HK-2 (cell line): ENCODE results near the gene STARD3.

Experiments
- DNase-seq: peaks from one replicate; pipeline ENCODE4 v3.0.0-alpha.2; 2018; ENCODE audit not compliant: unreplicated experiment

STARD3 gene

GRCh38 chr17:39604911-39605491, 31.9 kb upstream of the STARD3 start:
- no peak for DNase-seq

- DNase-seq = no peak
These were observed 31.2 kb upstream of the STARD3 start for GRCh38 chr17:39605492-39606433.

DNA sequence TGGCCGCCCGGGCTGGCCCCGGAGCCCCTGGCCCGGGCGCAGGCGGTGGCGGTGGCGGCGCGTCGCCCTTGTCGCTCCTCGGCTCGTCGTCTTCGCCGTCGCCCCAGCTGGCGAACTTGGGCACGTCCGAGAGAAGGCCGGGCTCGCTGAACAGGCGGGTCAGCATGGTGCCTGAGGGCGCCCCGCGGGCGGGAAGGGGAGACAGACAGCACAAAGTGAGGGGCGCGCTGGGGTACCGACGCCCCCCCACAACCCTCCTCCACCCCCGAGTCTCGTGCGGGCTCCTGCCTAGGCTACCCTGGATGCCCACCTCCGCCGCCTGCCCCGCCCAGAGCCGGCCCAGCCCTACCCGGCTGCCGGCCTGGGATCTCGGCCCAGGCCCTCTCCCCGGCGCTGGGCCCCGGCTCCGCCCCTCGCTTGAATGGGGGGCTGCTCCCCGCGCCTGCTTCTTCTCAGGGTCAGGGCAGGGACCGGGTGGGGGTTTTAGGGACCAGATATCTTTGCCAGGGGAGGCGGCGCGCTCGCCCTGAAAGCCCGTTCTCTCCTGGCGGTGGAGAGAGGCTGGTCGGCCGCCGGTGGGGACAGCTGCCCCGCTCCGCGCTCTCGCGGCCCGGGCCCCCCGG, 30.4 kb upstream of the STARD3 start:
- no peak for DNase-seq

GRCh38 chr17:39607057-39607850, 29.7 kb upstream of the STARD3 start:
- no peak for DNase-seq

- no peak for DNase-seq
These were observed 29.2 kb upstream of the STARD3 start, which contains the start of gene NEUROD2 for GRCh38 chr17:39607851-39608130. TSS of gene NEUROD2 (minus strand) at chr17:39607920. CDS start at chr17:39606599, 1,321 bp downstream.

DNA sequence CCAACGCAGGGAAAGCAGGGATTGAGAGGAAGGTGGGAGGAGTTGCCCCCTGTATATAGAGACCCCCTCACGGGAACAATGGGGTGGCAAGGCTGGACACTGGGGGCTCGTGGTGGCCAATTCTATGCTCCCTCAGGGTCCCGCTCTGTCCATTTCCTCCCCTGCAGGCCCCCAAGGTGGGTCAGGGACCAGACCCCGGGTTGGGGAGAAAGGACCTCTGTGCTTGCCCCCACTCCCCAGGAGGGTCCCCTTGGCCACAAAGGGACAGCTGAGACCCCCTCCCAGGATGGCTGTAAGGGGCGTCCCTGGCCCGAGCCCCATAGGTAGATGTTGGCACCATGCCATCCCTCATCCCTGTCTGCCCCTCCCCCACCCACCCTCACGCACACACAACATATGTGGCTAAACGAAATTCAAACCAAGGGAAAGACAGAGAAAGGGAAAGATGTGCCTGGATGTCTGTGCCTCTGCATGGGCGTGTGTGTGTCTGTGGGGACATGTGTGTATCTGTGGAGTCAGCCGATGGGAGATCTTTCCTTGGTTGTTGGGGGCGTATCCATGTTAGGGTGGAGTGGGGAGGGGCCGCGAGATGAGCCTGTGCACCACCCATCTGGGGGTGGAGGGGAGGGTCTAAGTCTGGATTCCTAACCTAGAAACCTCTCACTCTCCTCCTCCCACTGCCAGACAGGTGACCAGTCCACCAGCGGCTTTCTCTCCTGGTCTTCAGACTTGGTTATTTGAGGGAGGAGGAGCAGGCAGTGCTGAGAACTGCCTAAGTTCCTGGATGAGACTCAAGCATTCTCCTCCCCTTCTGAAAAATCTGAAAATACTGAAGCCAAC, 28.6 kb upstream of the STARD3 start:
- DNase-seq = no peak

DNA sequence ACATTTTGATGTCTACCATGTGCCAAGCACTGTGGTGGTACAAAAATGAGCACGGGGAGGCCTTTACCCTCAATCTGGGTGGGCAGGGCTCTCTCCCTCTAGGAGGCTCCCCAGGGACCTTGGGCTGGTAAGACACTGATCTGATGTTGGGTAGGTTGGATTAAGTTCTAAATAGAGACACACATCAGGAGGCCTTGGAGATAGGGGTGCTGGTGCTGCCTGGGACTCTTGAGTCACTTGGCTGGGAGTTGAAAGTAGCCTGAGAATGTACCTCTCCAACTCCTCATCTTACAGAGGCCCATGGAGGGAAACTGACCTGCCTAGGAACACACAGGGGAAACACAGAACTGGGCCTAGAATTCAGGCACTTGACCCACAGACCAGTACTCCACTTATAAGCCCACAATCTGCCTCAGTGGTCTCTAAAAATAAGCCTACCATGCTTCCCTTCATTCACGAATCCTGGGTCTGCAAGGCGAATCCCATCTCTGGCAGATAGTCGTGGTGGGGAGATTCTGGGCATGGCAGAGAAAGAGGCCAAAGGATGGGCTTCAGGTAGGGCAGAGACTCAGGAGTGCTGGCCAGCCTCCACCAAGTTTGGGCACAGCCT, 27.4 kb upstream of the STARD3 start:
- no peak for DNase-seq

DNA sequence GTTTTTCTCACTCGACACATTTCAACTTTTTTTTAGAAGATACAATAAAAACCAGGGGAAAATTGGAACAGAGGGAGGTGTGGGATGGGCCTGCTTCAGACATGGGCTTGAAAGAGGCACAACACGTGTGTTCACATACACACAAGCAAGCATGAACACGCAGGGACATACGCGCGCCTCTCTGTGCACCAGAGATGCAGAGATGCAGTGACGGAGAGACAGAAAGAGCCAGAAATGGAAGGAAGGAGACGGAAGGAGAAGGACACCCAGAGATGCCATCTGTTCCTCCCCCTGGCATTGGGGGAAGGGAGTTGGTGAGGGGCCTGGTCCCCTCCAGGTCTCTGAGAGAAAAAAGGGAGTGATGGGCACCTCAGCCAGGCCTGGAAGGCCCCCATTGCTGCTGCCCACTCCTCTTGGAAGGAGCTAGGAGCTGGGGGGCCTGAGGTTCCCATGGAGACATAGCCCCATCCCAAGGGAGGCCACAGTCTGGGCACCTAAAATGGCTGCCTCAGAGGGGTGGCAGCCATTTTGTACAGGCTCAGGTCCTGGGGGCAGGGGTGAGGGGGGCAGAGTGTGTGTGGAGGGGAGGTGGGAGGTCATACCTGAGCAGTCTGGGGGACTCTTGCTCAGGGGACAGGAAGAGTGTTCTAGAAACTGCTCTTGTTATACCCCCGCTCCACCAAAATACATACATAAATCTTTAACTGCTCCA, 25.4 kb upstream of the STARD3 start:
- no peak for DNase-seq

DNA sequence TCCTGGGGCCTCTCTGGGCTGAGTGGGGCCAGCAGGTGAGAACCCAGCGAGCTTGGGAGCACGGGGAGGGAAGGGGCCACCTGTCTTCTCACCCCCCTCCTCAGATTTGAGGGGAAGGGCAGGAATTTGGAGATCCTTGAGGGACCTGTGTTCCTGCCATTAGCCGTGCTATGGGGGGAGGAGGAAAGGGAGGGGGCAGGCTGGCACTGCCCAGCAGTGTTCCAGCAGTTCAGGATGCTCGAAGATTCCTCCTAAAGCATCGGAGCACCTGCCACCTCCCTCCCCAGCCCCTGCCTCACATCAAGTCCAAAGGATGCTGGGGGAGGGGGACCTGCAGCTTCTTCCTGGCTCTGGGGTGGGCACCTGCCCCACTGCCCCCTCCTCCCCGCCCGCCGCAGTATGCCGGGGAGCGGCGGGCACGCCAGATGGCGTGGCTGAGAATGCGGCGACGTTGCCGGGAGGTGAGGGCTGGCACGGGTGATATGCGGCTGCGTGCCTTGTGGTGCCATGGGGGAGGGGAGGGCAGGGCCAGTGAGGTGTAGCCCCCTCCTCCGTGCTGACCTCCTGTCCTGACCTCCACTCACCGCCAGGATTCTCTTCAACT, 24.6 kb upstream of the STARD3 start:
- no peak for DNase-seq

- DNase-seq = no peak
These were observed 23.9 kb upstream of the STARD3 start for GRCh38 chr17:39612935-39613464.

- no peak for DNase-seq
These were observed 22.3 kb upstream of the STARD3 start for GRCh38 chr17:39614545-39615157.

DNA sequence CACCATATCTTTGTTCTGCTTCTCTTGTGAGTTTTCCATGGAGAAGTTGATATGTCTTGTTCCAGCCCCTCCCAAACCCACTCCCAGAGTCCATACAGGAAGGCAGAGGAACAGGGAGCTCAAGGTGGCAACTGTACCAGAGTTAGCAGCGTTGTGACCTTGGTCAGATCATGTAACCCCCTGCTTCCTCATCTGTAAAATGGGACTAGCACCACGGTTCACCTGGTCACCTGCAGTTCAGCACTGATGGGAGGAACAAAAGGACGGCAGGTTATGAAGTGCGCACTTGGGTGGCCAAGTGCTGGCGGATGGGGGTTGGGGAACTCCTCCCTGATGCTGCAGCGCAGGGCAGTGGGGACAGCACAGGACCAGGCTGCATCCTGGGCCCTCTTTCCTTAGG, 21.5 kb upstream of the STARD3 start:
- no peak for DNase-seq

DNA sequence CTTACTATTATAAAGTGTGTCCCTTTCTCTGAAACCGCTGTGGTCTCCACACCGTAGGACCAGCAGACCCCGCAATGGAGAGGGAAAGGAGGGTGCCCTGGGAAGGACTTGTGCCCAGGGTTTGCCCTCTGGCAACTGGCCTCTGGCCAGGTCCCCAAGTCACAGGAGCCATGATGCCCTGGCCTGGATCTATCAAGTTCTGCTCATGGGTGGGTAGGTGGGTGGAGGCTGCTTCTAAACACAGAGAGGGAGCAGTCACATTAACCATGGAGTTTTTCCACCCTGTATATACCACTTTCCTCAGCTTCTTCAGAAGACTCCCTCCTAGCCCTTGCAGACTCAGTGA, 19.9 kb upstream of the STARD3 start:
- no peak for DNase-seq

DNA sequence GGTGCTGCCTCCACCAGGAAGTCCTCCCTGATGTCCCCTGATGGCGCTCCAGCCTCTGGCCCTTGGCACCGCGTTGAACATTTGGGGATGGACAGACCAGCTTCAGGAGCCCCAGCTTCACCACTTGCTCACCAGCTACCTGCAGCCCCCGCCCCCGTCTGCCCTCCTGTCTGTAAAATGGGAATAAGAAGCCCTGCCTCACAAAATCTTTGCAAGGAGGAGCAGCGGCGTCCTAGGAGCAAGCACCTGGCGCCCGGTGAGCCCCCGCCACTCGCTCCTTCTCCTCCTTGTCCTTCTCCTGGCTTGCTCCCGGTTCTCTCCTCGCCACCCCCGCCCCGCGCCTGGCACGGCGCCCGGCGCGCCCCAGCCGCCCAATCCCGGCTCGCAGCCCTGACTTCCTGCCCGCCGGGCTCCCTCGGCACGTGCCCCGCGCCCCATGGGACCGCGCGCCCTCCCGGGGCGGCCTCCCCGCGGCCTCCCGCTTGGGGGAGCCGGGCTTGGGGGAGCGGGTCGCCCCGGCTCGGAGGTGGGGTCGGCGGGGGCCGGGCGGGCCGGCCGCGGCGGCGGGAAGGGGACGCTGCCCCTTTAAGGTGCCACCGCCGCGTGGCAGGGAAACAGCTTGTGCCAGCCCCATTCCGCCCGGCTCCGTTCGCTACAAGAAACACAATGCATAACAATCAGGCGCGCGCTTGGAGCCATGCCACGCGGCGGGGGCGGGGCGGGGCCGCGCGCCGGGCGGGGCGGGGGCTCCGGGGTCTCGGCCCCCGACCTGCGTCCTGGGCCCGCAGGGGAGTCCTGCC, 19.3 kb upstream of the STARD3 start:
- peak; percentile 74 for DNase-seq

- no peak for DNase-seq
These were observed 18.6 kb upstream of the STARD3 start for GRCh38 chr17:39618246-39618913.

DNA sequence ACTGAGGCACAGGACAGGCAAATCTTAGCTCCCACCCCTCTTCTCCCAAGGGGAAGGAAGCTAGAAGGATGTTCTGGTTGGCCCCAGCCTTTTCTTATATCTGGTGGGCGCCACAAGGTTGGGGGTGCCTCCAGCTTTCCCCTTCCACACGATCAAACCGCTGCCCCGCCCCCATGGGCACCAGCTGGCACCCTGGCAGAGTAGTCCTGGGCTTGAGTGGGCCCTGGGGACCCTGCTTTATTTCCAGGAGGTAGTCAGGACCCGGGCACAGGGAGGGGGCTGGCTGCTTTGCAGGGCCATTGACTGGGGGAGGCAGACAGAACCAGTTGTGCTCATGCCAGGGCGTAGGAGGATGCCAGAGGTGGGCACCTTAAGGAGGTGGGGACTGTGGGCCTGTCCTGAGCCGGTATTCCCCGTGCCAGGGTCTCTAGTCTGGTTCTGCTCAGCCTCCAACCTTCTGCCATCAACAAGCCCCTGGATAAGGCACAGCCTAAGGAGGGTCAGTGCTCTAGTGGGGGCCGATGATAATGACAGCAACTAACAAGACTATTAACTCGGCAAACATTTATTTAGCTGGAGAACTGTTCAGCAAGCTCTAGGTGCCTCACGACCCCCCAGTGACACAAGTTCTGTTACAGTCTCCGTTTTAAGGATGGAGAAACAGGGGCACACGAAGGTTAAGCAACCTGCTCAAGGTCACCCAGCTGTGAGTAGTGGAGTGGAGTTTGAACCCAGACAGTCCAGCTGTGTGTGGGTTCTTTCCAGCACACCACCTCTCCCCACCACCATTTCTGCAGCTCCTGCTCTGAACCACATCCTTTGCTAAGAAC, 17.8 kb upstream of the STARD3 start:
- no peak for DNase-seq

GRCh38 chr17:39619786-39620101, 17.2 kb upstream of the STARD3 start:
- no peak for DNase-seq
